GM23338 (cell line): Measurements from ENCODE around the gene TBC1D5. TPM values are rescaled to one million over a fixed set of nuclear protein-coding genes. Genes with fewer than 3 reads are reported as not detected.

Source experiments
- ATAC-seq: fragments of 200-7000 bp; cut with Tn5 transposase; 3 replicates; pipeline ENCODE4 v1.9.1; 2020
- DNase-seq: peaks from one replicate; pipeline ENCODE4 v3.0.0-alpha.2; 2015; ENCODE audit warnings: low spot score
- H2AFZ ChIP-seq: fragments of 200-600 bp; sonication (generic); 2 replicates; pipeline ENCODE4 v1.8.0; 2016; ENCODE audit warnings: antibody characterized with exemption, mild to moderate bottlenecking, moderate library complexity
- H3F3A ChIP-seq: fragments of 200-600 bp; sonication (generic); replicated peaks from 2 replicates; pipeline ENCODE4 v1.8.0; 2017; ENCODE audit warnings: antibody characterized with exemption, mixed run types, low read depth
- H3K27ac ChIP-seq: fragments of 200-600 bp; sonication (generic); 2 replicates; pipeline ENCODE4 v1.6.1; 2016; ENCODE audit warnings: low read depth
- H3K27me3 ChIP-seq: fragments of 200-600 bp; sonication (generic); 2 replicates; pipeline ENCODE4 v1.8.0; 2016; ENCODE audit warnings: mild to moderate bottlenecking, mixed run types, moderate library complexity; ENCODE audit not compliant: insufficient read depth
- H3K36me3 ChIP-seq: fragments of 200-600 bp; sonication (generic); 2 replicates; pipeline ENCODE4 v1.8.0; 2016; ENCODE audit warnings: mild to moderate bottlenecking; ENCODE audit not compliant: insufficient read depth
- H3K4me1 ChIP-seq: fragments of 200-600 bp; sonication (generic); 2 replicates; pipeline ENCODE4 v1.8.0; 2016; ENCODE audit warnings: mild to moderate bottlenecking, moderate library complexity; ENCODE audit not compliant: insufficient read depth
- H3K4me2 ChIP-seq: fragments of 200-600 bp; sonication (generic); 2 replicates; pipeline ENCODE4 v1.7.1; 2017; ENCODE audit warnings: mixed run types
- H3K4me3 ChIP-seq: fragments of 200-600 bp; sonication (generic); 2 replicates; pipeline ENCODE4 v1.6.1; 2016; ENCODE audit warnings: mixed run types
- H3K79me2 ChIP-seq: fragments of 200-600 bp; sonication (generic); replicated peaks from 2 replicates; pipeline ENCODE4 v1.8.0; 2017; ENCODE audit warnings: mild to moderate bottlenecking; ENCODE audit not compliant: insufficient read depth
- H3K9me2 ChIP-seq: fragments of 200-600 bp; sonication (generic); 2 replicates; pipeline ENCODE4 v1.8.0; 2017; ENCODE audit not compliant: insufficient read depth
- H4K20me1 ChIP-seq: fragments of 200-600 bp; sonication (generic); replicated peaks from 2 replicates; pipeline ENCODE4 v1.8.0; 2017; ENCODE audit warnings: mild to moderate bottlenecking; ENCODE audit not compliant: insufficient read depth
- H3K27ac Mint-ChIP-seq: 2 replicates; pipeline ENCODE4 v1.8.0; 2020; ENCODE audit warnings: inconsistent platforms, mild to moderate bottlenecking, moderate library complexity, mixed read lengths
- H3K27me3 Mint-ChIP-seq: 3 replicates; pipeline ENCODE4 v1.8.0; 2022; ENCODE audit warnings: low read depth, mild to moderate bottlenecking, moderate library complexity, mixed read lengths, inconsistent platforms; ENCODE audit not compliant: insufficient read depth, poor library complexity
- H3K36me3 Mint-ChIP-seq: 3 replicates; pipeline ENCODE4 v1.8.0; 2021; ENCODE audit warnings: low read depth, mild to moderate bottlenecking, inconsistent platforms, moderate library complexity, mixed read lengths
- H3K4me1 Mint-ChIP-seq: 3 replicates; pipeline ENCODE4 v1.8.0; 2020; ENCODE audit warnings: mild to moderate bottlenecking, inconsistent platforms, mixed read lengths
- H3K4me3 Mint-ChIP-seq: 3 replicates; pipeline ENCODE4 v1.8.0; 2021; ENCODE audit warnings: moderate library complexity, mild to moderate bottlenecking, inconsistent platforms, mixed read lengths
- H3K9me3 Mint-ChIP-seq: 3 replicates; pipeline ENCODE4 v1.8.0; 2020; ENCODE audit warnings: moderate library complexity, mild to moderate bottlenecking, inconsistent platforms, mixed read lengths
- CREB1 ChIP-seq: fragments of 250-450 bp; sonication (Bioruptor Pico); IDR thresholded peaks from 2 replicates; pipeline ENCODE4 v1.5.0; 2020; ENCODE audit warnings: low read depth, mild to moderate bottlenecking, moderate library complexity
- CTCF ChIP-seq, 2 experiments: fragments of 200-600 bp in 1 of 2; sonication (generic) in 1 of 2; conservative IDR thresholded peaks; 2 replicates each; pipeline versions ENCODE4 v1.5.1 to v1.6.1; 2016 to 2017; ENCODE audit warnings: antibody characterized with exemption in 2 of 2, low read depth in 2 of 2, mild to moderate bottlenecking in 2 of 2, moderate library complexity in 1 of 2
- ETS1 ChIP-seq: IDR thresholded peaks from 2 replicates; pipeline ENCODE4 v1.6.1; 2016; ENCODE audit warnings: antibody characterized with exemption
- EZH2 ChIP-seq: fragments of 200-600 bp; sonication (generic); IDR thresholded peaks from one replicate; pipeline ENCODE4 v1.8.0; 2017; ENCODE audit warnings: antibody characterized with exemption, mild to moderate bottlenecking, low read depth; ENCODE audit not compliant: unreplicated experiment
- EZH2phosphoT487 ChIP-seq: fragments of 200-600 bp; sonication (generic); IDR thresholded peaks from one replicate; pipeline ENCODE4 v1.8.1; 2018; ENCODE audit warnings: antibody characterized with exemption; ENCODE audit not compliant: unreplicated experiment
- JUNB ChIP-seq: IDR thresholded peaks from one replicate; pipeline ENCODE4 v1.6.1; 2016; ENCODE audit warnings: antibody characterized with exemption; ENCODE audit not compliant: unreplicated experiment
- NANOG ChIP-seq: IDR thresholded peaks from 2 replicates; pipeline ENCODE4 v1.6.1; 2016; ENCODE audit warnings: antibody characterized with exemption, borderline replicate concordance
- POLR2AphosphoS5 ChIP-seq: IDR thresholded peaks from 2 replicates; pipeline ENCODE4 v1.6.1; 2016; ENCODE audit warnings: antibody characterized with exemption, low read depth
- REST ChIP-seq: IDR thresholded peaks from one replicate; pipeline ENCODE4 v1.6.1; 2018; ENCODE audit warnings: antibody characterized with exemption; ENCODE audit not compliant: unreplicated experiment
- STAT1 ChIP-seq: IDR thresholded peaks from one replicate; pipeline ENCODE4 v1.6.1; 2016; ENCODE audit warnings: antibody characterized with exemption; ENCODE audit not compliant: unreplicated experiment
- ZNF114 ChIP-seq: fragments of 250-450 bp; sonication (Bioruptor Pico); IDR thresholded peaks from 2 replicates; pipeline ENCODE4 v1.5.0; 2020; ENCODE audit warnings: mild to moderate bottlenecking, moderate library complexity
- ZNF331 ChIP-seq: fragments of 250-450 bp; sonication (Bioruptor Pico); IDR thresholded peaks from 2 replicates; pipeline ENCODE4 v1.5.0; 2020; ENCODE audit warnings: low read depth, mild to moderate bottlenecking, moderate library complexity
- polyA plus RNA-seq: library from polyadenylated mRNA; unstranded; fragments of >200 nt; fragmentation: Nextera tagmentation; extraction: Ambion mirVana; gene quantifications from 2 replicates; pipeline ENCODE4 v1.2.1, GENCODE V29; 2016
- total RNA-seq: library from RNA; depleted of rRNA; stranded (reverse); fragments of >200 nt; shearing (Covaris generic); gene quantifications from 2 replicates; pipeline ENCODE4 v1.2.3, GENCODE V29; 2014

The TBC1D5 gene
- total and polyA plus RNA-seq, 2 experiments from 2014 or later = 21.8 to 48.1 TPM

GRCh38 chr3:17552351-17552750 is 190.1 kb downstream of the TBC1D5 start (continued):
- TF ChIP-seq REST (no peak), ETS1 (no peak), EZH2phosphoT487 (no peak), CTCF (conservative IDR thresholded peaks at IDR 0.05; ENCODE audit: low read depth in 2 of 2) (no peak), NANOG (no peak), STAT1 (no peak)

GRCh38 chr3:17551895-17552294 is 190.5 kb downstream of the TBC1D5 start:
- Mint-ChIP-seq H3K4me1 (peaks cover 46% of the 10 kb centered on the region), H3K27me3 (peaks cover 2% of the 10 kb centered on the region), H3K27ac (no peak overlapping the region), H3K36me3 (no peaks in the 10 kb centered on the region), H3K4me3 (no peak overlapping the region), H3K9me3 (no peaks in the 10 kb centered on the region)
- H3F3A ChIP-seq = no peaks in the 10 kb centered on the region
- peaks cover 17% of the 10 kb centered on the region for H3K4me1 ChIP-seq
- no peaks in the 10 kb centered on the region for H3K79me2 ChIP-seq
- H4K20me1 ChIP-seq = no peaks in the 10 kb centered on the region
- no peak overlapping the region for H3K27ac ChIP-seq
- no peaks in the 10 kb centered on the region for H3K36me3 ChIP-seq
- no peak for DNase-seq
- no peaks in the 10 kb centered on the region for H3K27me3 ChIP-seq
- no peak overlapping the region for H3K4me2 ChIP-seq
- no peak overlapping the region for H3K4me3 ChIP-seq
- no peaks in the 10 kb centered on the region for H3K9me2 ChIP-seq
- ATAC-seq = no peak
- no peak overlapping the region for H2AFZ ChIP-seq
- no peak for TF ChIP-seq EZH2phosphoT487
- TF ChIP-seq ZNF331 (CRISPR knock-in tag) = no peak
- no peak for TF ChIP-seq POLR2AphosphoS5
- no peak for TF ChIP-seq ETS1
- TF ChIP-seq REST = no peak
- TF ChIP-seq ZNF114 (CRISPR knock-in tag) = no peak
- no peak for TF ChIP-seq CREB1 (CRISPR knock-in tag)
- no peak for TF ChIP-seq EZH2
- no peak for TF ChIP-seq CTCF (conservative IDR thresholded peaks at IDR 0.05; ENCODE audit: low read depth in 2 of 2)
- no peak for TF ChIP-seq NANOG
- TF ChIP-seq JUNB = no peak
